Liver (tissue), 9 donors: ENCODE measurements around the gene HDAC6. TPM values are rescaled to one million over a fixed set of nuclear protein-coding genes. Genes with fewer than 3 reads are reported as not detected.

Experiments
- DNase-seq: peaks from one replicate; pipeline ENCODE4 v3.0.0-alpha.2; 2017; ENCODE audit warnings: low spot score
- H3K27ac ChIP-seq, 2 donors: one replicate each; pipeline ENCODE4 v1.7.0; 2013; ENCODE audit warnings: inconsistent platforms in 2 of 2, low read length in 2 of 2, control low read depth in 1 of 2, low read depth in 1 of 2, mild to moderate bottlenecking in 1 of 2
- H3K27me3 ChIP-seq, 4 donors: one replicate each; pipeline versions ENCODE4 v1.6.1 to v1.7.0; 2013; ENCODE audit warnings: low read length in 3 of 4, inconsistent platforms in 1 of 4, mild to moderate bottlenecking in 1 of 4, moderate library complexity in 1 of 4; ENCODE audit not compliant: control insufficient read depth in 4 of 4, insufficient read depth in 4 of 4
- H3K36me3 ChIP-seq, 4 donors: one replicate each; pipeline versions ENCODE4 v1.6.1 to v1.7.0; 2013; ENCODE audit warnings: low read length in 3 of 4, mild to moderate bottlenecking in 3 of 4, low read depth in 1 of 4, moderate library complexity in 1 of 4; ENCODE audit not compliant: control insufficient read depth in 4 of 4, insufficient read depth in 3 of 4
- H3K4me1 ChIP-seq, 4 donors: one replicate each; pipeline versions ENCODE4 v1.6.1 to v1.7.0; 2013; ENCODE audit warnings: low read length in 3 of 4, mild to moderate bottlenecking in 3 of 4, moderate library complexity in 1 of 4; ENCODE audit not compliant: control insufficient read depth in 4 of 4, insufficient read depth in 4 of 4
- H3K4me3 ChIP-seq, 3 donors: one replicate each; pipeline versions ENCODE4 v1.6.1 to v1.7.0; 2013; ENCODE audit warnings: low read length in 3 of 3, control low read depth in 1 of 3, low read depth in 1 of 3, mild to moderate bottlenecking in 1 of 3
- H3K9ac ChIP-seq, 2 donors: one replicate each; pipeline ENCODE4 v1.7.0; 2013; ENCODE audit warnings: low read length in 2 of 2, mild to moderate bottlenecking in 2 of 2, moderate library complexity in 2 of 2, control low read depth in 1 of 2, low read depth in 1 of 2
- H3K9me3 ChIP-seq, 4 donors: one replicate each; pipeline versions ENCODE4 v1.6.1 to v1.7.0; 2013; ENCODE audit warnings: low read length in 3 of 4; ENCODE audit not compliant: control insufficient read depth in 4 of 4
- ATF3 ChIP-seq: IDR thresholded peaks from 2 replicates; pipeline ENCODE4 v1.6.1; 2016; ENCODE audit warnings: antibody characterized with exemption
- CTCF ChIP-seq: fragments of 150-350 bp; IDR thresholded peaks from 2 replicates; pipeline ENCODE4 v1.5.1; 2017; ENCODE audit warnings: improper control_type of control experiment, low read depth, low read length; ENCODE audit not compliant: missing input control
- EGR1 ChIP-seq, 2 donors: IDR thresholded peaks; 2 replicates each; pipeline ENCODE4 v1.6.1; 2016 to 2018; ENCODE audit warnings: antibody characterized with exemption in 2 of 2, low read depth in 2 of 2
- FOXA1 ChIP-seq: IDR thresholded peaks from 2 replicates; pipeline ENCODE4 v1.6.1; 2016; ENCODE audit warnings: antibody characterized with exemption
- FOXA2 ChIP-seq: IDR thresholded peaks from 2 replicates; pipeline ENCODE4 v1.6.1; 2016; ENCODE audit warnings: antibody characterized with exemption
- GABPA ChIP-seq, 2 donors: IDR thresholded peaks in 1 of 2; conservative IDR thresholded peaks in 1 of 2; 2 replicates each; pipeline ENCODE4 v1.6.1; 2016; ENCODE audit warnings: antibody characterized with exemption in 2 of 2, mild to moderate bottlenecking in 1 of 2, moderate library complexity in 1 of 2
- HNF4A ChIP-seq, 2 donors: conservative IDR thresholded peaks; 2 replicates each; pipeline ENCODE4 v1.6.1; 2016; ENCODE audit warnings: antibody characterized with exemption in 2 of 2, mild to moderate bottlenecking in 2 of 2
- HNF4G ChIP-seq: IDR thresholded peaks from 2 replicates; pipeline ENCODE4 v1.6.1; 2016; ENCODE audit warnings: antibody characterized with exemption
- JUND ChIP-seq, 2 donors: IDR thresholded peaks; 2 replicates each; pipeline ENCODE4 v1.6.1; 2016; ENCODE audit warnings: antibody characterized with exemption in 2 of 2
- MAX ChIP-seq: IDR thresholded peaks from 2 replicates; pipeline ENCODE4 v1.6.1; 2016; ENCODE audit warnings: antibody characterized with exemption
- NR2F2 ChIP-seq: IDR thresholded peaks from 2 replicates; pipeline ENCODE4 v1.6.1; 2016; ENCODE audit warnings: antibody characterized with exemption
- RAD21 ChIP-seq, 2 donors: IDR thresholded peaks; 2 replicates each; pipeline ENCODE4 v1.6.1; 2016; ENCODE audit warnings: antibody characterized with exemption in 2 of 2, mild to moderate bottlenecking in 2 of 2
- REST ChIP-seq: IDR thresholded peaks from 2 replicates; pipeline ENCODE4 v1.6.1; 2016; ENCODE audit warnings: antibody characterized with exemption, mild to moderate bottlenecking
- RXRA ChIP-seq, 2 donors: IDR thresholded peaks; 2 replicates each; pipeline ENCODE4 v1.6.1; 2017 to 2018; ENCODE audit warnings: antibody characterized with exemption in 2 of 2, mild to moderate bottlenecking in 1 of 2
- SP1 ChIP-seq: IDR thresholded peaks from 2 replicates; pipeline ENCODE4 v1.6.1; 2018; ENCODE audit warnings: antibody characterized with exemption, mild to moderate bottlenecking
- TAF1 ChIP-seq: conservative IDR thresholded peaks from 2 replicates; pipeline ENCODE4 v1.6.1; 2016; ENCODE audit warnings: antibody characterized with exemption, mild to moderate bottlenecking
- YY1 ChIP-seq: IDR thresholded peaks from 2 replicates; pipeline ENCODE4 v1.6.1; 2016; ENCODE audit warnings: antibody characterized with exemption, mild to moderate bottlenecking
- ZBTB33 ChIP-seq: IDR thresholded peaks from 2 replicates; pipeline ENCODE4 v1.6.1; 2016; ENCODE audit warnings: antibody characterized with exemption
- WGBS: extraction: QIAGEN DNeasy Blood & Tissue Kit; methylation state at CpG from one replicate; pipeline ENCODE4 v1.1.7; 2013; 5-methylcytosine and 5-hydroxymethylcytosine counted together
- polyA plus RNA-seq, 2 donors: library from polyadenylated mRNA; stranded (reverse) in 1 of 2; unstranded in 1 of 2; fragments of 200-250 nt in 1 of 2; fragments of >200 nt in 1 of 2; fragmentation: Nextera tagmentation in 1 of 2; extraction: Ambion mirVana in 1 of 2; gene quantifications; one replicate each; pipeline versions ENCODE4 v1.2.1 to v1.2.3, GENCODE V29; 2013 to 2015
- total RNA-seq, 2 donors: library from RNA; depleted of rRNA; stranded (reverse); fragments of >200 nt; gene quantifications; one replicate each; pipeline ENCODE4 v1.2.3, GENCODE V29; 2014
- donor health status: healthy.
- donor health status: healthy.
- donor health status: healthy.
- donor health status: healthy.
- donor health status: healthy.

The HDAC6 gene
- total RNA-seq (10 to 100 TPM; 48.1 to 80.5 TPM), polyA plus RNA-seq (10 to 100 TPM; 54.4 to 59.2 TPM)

GRCh38 chrX:48801280-48802088 lies at the start of gene HDAC6:
TSS of gene HDAC6 (plus strand) at chrX:48802067. CDS start at chrX:48802693, 626 bp downstream.
- TF ChIP-seq YY1 (no peak), TAF1 (peak; percentile 58), RAD21 (IDR thresholded peaks at IDR 0.05) (no peak), MAX (no peak), REST (peak; percentile 30), ZBTB33 (peak; percentile 98), NR2F2 (no peak), FOXA1 (peak; percentile 24), CTCF (no peak), ATF3 (no peak), RXRA (IDR thresholded peaks at IDR 0.05) (no peak), SP1 (peak; percentile 82), HNF4A (conservative IDR thresholded peaks at IDR 0.05) (no peak)
- under 1% methylated on average over 89 of the region's 89 CpGs for WGBS
- peak; percentile 91 for DNase-seq

GRCh38 chrX:48752498-48752897 lies 49.4 kb upstream of the HDAC6 start:
- H3K9me3 ChIP-seq, result no peaks in the 10 kb centered on the region
- no peaks in the 10 kb centered on the region for H3K4me1 ChIP-seq
- H3K4me3 ChIP-seq, result no peak overlapping the region
- H3K27me3 ChIP-seq, result no peaks in the 10 kb centered on the region
- WGBS, result 51% methylated on average over 7 of the region's 7 CpGs
- no peak for DNase-seq
- no peak overlapping the region for H3K9ac ChIP-seq
- no peak overlapping the region for H3K27ac ChIP-seq
- no peaks in the 10 kb centered on the region for H3K36me3 ChIP-seq
- TF ChIP-seq HNF4A (conservative IDR thresholded peaks at IDR 0.05) (no peak), FOXA1 (no peak), JUND (IDR thresholded peaks at IDR 0.05) (no peak), REST (no peak), NR2F2 (no peak), RAD21 (IDR thresholded peaks at IDR 0.05) (no peak), HNF4G (no peak), YY1 (no peak), EGR1 (IDR thresholded peaks at IDR 0.05; ENCODE audit: low read depth in 2 of 2) (no peak), FOXA2 (no peak), TAF1 (no peak), GABPA (IDR thresholded peaks at IDR 0.05 in 1 of 2, conservative IDR thresholded peaks at IDR 0.05 in 1 of 2) (no peak), SP1 (no peak), RXRA (IDR thresholded peaks at IDR 0.05) (no peak)

More at GRCh38 chrX:48801280-48802088, at the start of gene HDAC6:
- H3K27me3 ChIP-seq, result no peaks in the 10 kb centered on the region
- peak within 1 kb of the TSS in 1 of 2 donors; percentile 96 for H3K9ac ChIP-seq
- peaks cover 2 to 14% (median 5%) of the 10 kb centered on the region in 4 donors for H3K4me1 ChIP-seq
- no peaks in the 10 kb centered on the region for H3K9me3 ChIP-seq
- H3K27ac ChIP-seq, result peak within 1 kb of the TSS; percentile 95 to 96
- peaks cover 0 to 7% (median 3%) of the 10 kb centered on the region in 4 donors for H3K36me3 ChIP-seq
- peak within 1 kb of the TSS; percentile 62 to 74 (median 64) for H3K4me3 ChIP-seq
